IMR-90 (cell line): ENCODE measurements around the gene IL18BP. TPM values are rescaled to one million over a fixed set of nuclear protein-coding genes. Genes with fewer than 3 reads are reported as not detected.

Source experiments
- ATAC-seq: fragments of 200-7000 bp; cut with Tn5 transposase; 2 replicates; pipeline ENCODE4 v1.9.1; 2020; ENCODE audit warnings: low read depth, mild to moderate bottlenecking, moderate library complexity
- BruUV-seq: library from RNA; stranded (reverse); fragments of 400-500 nt; replicated peaks from 2 replicates; lab custom pipeline; 2021; lab: Mats Ljungman, UMichigan
- CTCF ChIA-PET: fragments of 300-600 bp; formaldehyde crosslinking; extraction: SDS; loops from one replicate; lab custom pipeline; 2021; ENCODE audit warnings: antibody characterized with exemption; lab: Yijun Ruan, JAX
- POLR2A ChIA-PET: fragments of 300-600 bp; sonication (Branson Sonifier 250); formaldehyde crosslinking; loops from one replicate; lab custom pipeline; 2022; ENCODE audit warnings: antibody characterized with exemption; ENCODE audit not compliant: unreplicated experiment; lab: Charles Lee
- DNase-seq: peaks from one replicate; pipeline ENCODE4 v3.0.0; 2013
- H2AFZ ChIP-seq: replicated peaks from 2 replicates; pipeline ENCODE3; 2013; ENCODE audit warnings: low read length, mild to moderate bottlenecking; ENCODE audit not compliant: poor library complexity
- H2AK5ac ChIP-seq: 2 replicates; pipeline ENCODE4 v1.6.1; 2013; ENCODE audit warnings: low read depth, low read length, inconsistent platforms
- H2AK9ac ChIP-seq: replicated peaks from 2 replicates; pipeline ENCODE3; 2013; ENCODE audit warnings: mild to moderate bottlenecking, low read depth, low read length, moderate library complexity; ENCODE audit not compliant: poor library complexity
- H2BK120ac ChIP-seq: 2 replicates; pipeline ENCODE4 v1.6.1; 2013; ENCODE audit warnings: low read depth, low read length, inconsistent platforms
- H2BK15ac ChIP-seq: 3 replicates; pipeline ENCODE4 v1.6.1; 2013; ENCODE audit warnings: low read depth, low read length, inconsistent platforms
- H2BK20ac ChIP-seq: 2 replicates; pipeline ENCODE4 v1.6.1; 2013; ENCODE audit warnings: low read depth, mild to moderate bottlenecking, inconsistent platforms, low read length, moderate library complexity
- H2BK5ac ChIP-seq: 2 replicates; pipeline ENCODE4 v1.6.1; 2013; ENCODE audit warnings: mild to moderate bottlenecking, low read depth, low read length, inconsistent platforms; ENCODE audit not compliant: poor library complexity, severe bottlenecking
- H3K14ac ChIP-seq: replicated peaks from 2 replicates; pipeline ENCODE4 v1.6.1; 2013; ENCODE audit warnings: low read depth, low read length, inconsistent platforms
- H3K18ac ChIP-seq: 2 replicates; pipeline ENCODE4 v1.6.1; 2013; ENCODE audit warnings: low read depth, low read length, control low read depth
- H3K23ac ChIP-seq: 2 replicates; pipeline ENCODE4 v1.6.1; 2013; ENCODE audit warnings: low read depth, low read length, inconsistent platforms
- H3K27ac ChIP-seq: 2 replicates; pipeline ENCODE4 v1.5.1; 2013; ENCODE audit warnings: mild to moderate bottlenecking, control low read depth, low read length; ENCODE audit not compliant: insufficient read depth
- H3K27me3 ChIP-seq: 2 replicates; pipeline ENCODE4 v1.6.1; 2013; ENCODE audit warnings: low read length; ENCODE audit not compliant: control insufficient read depth, insufficient read depth
- H3K36me3 ChIP-seq: 2 replicates; pipeline ENCODE4 v1.6.1; 2013; ENCODE audit warnings: low read length, mixed read lengths; ENCODE audit not compliant: control insufficient read depth, insufficient read depth
- H3K4ac ChIP-seq: 2 replicates; pipeline ENCODE4 v1.6.1; 2013; ENCODE audit warnings: low read depth, low read length, inconsistent platforms
- H3K4me1 ChIP-seq: 2 replicates; pipeline ENCODE4 v1.6.1; 2013; ENCODE audit warnings: low read length, mixed read lengths; ENCODE audit not compliant: control insufficient read depth, insufficient read depth
- H3K4me2 ChIP-seq: 2 replicates; pipeline ENCODE4 v1.6.1; 2013; ENCODE audit warnings: low read depth, mild to moderate bottlenecking, control low read depth, low read length, moderate library complexity
- H3K4me3 ChIP-seq: 2 replicates; pipeline ENCODE4 v1.5.1; 2013; ENCODE audit warnings: low read depth, mild to moderate bottlenecking, control low read depth, low read length, moderate library complexity; ENCODE audit not compliant: insufficient read depth
- H3K56ac ChIP-seq: 2 replicates; pipeline ENCODE4 v1.6.1; 2013; ENCODE audit warnings: low read length, inconsistent platforms; ENCODE audit not compliant: insufficient read depth; ENCODE audit errors: extremely low read depth
- H3K79me1 ChIP-seq, 2 experiments: 2 replicates each; pipeline ENCODE4 v1.6.1; 2013; ENCODE audit warnings: low read length in 2 of 2, inconsistent platforms in 1 of 2, low read depth in 1 of 2
- H3K9ac ChIP-seq: 2 replicates; pipeline ENCODE4 v1.6.1; 2013; ENCODE audit warnings: low read depth, low read length, control low read depth
- H3K9me1 ChIP-seq: 2 replicates; pipeline ENCODE4 v1.6.1; 2013; ENCODE audit warnings: low read length, inconsistent platforms; ENCODE audit not compliant: insufficient read depth
- H3K9me3 ChIP-seq: 2 replicates; pipeline ENCODE4 v1.6.1; 2013; ENCODE audit warnings: low read length; ENCODE audit not compliant: control insufficient read depth, insufficient read depth
- H4K20me1 ChIP-seq: 2 replicates; pipeline ENCODE4 v1.6.1; 2013; ENCODE audit warnings: low read length, inconsistent platforms; ENCODE audit not compliant: insufficient read depth
- H4K5ac ChIP-seq: 2 replicates; pipeline ENCODE4 v1.6.1; 2013; ENCODE audit warnings: mild to moderate bottlenecking, low read depth, low read length, control low read depth
- H4K8ac ChIP-seq, 2 experiments: 2 replicates each; pipeline ENCODE4 v1.6.1; 2013; ENCODE audit warnings: low read depth in 2 of 2, low read length in 2 of 2, control low read depth in 1 of 2, inconsistent platforms in 1 of 2
- H4K91ac ChIP-seq: 2 replicates; pipeline ENCODE4 v1.6.1; 2013; ENCODE audit warnings: low read depth, low read length, inconsistent platforms; ENCODE audit not compliant: insufficient read depth
- BHLHE40 ChIP-seq: fragments of 150-350 bp; IDR thresholded peaks from 2 replicates; pipeline ENCODE4 v1.6.1; 2016; ENCODE audit warnings: mild to moderate bottlenecking, low read depth, low read length
- CEBPB ChIP-seq: IDR thresholded peaks from 2 replicates; pipeline ENCODE4 v1.6.1; 2012; ENCODE audit warnings: low read depth, low read length, improper control_type of control experiment
- CHD1 ChIP-seq: IDR thresholded peaks from 2 replicates; pipeline ENCODE4 v1.6.1; 2012; ENCODE audit warnings: low read depth, low read length, improper control_type of control experiment
- CTCF ChIP-seq: conservative IDR thresholded peaks from 2 replicates; pipeline ENCODE4 v1.5.1; 2012; ENCODE audit warnings: mild to moderate bottlenecking, low read depth, low read length, improper control_type of control experiment
- ELK1 ChIP-seq: fragments of 150-350 bp; IDR thresholded peaks from 2 replicates; pipeline ENCODE4 v1.6.1; 2016; ENCODE audit warnings: low read depth, mild to moderate bottlenecking, low read length, moderate library complexity, borderline replicate concordance
- FOS ChIP-seq: fragments of 150-350 bp; IDR thresholded peaks from 2 replicates; pipeline ENCODE4 v1.6.1; 2016; ENCODE audit warnings: low read depth, low read length
- MAFK ChIP-seq: IDR thresholded peaks from 2 replicates; pipeline ENCODE4 v1.6.1; 2012; ENCODE audit warnings: low read depth, low read length, improper control_type of control experiment
- MAZ ChIP-seq: IDR thresholded peaks from 2 replicates; pipeline ENCODE4 v1.6.1; 2012; ENCODE audit warnings: low read depth, mild to moderate bottlenecking, low read length, improper control_type of control experiment, moderate library complexity, borderline replicate concordance
- MXI1 ChIP-seq: IDR thresholded peaks from 2 replicates; pipeline ENCODE4 v1.6.1; 2012; ENCODE audit warnings: low read depth, mild to moderate bottlenecking, low read length, moderate library complexity, borderline replicate concordance
- NFE2L2 ChIP-seq: fragments of 150-350 bp; IDR thresholded peaks from 2 replicates; pipeline ENCODE4 v1.6.1; 2016; ENCODE audit warnings: low read depth, mild to moderate bottlenecking, low read length
- POLR2A ChIP-seq: IDR thresholded peaks from 2 replicates; pipeline ENCODE4 v1.6.1; 2012; ENCODE audit warnings: mild to moderate bottlenecking, low read depth, low read length
- RAD21 ChIP-seq: IDR thresholded peaks from 2 replicates; pipeline ENCODE4 v1.6.1; 2012; ENCODE audit warnings: low read length, improper control_type of control experiment
- RCOR1 ChIP-seq: IDR thresholded peaks from 2 replicates; pipeline ENCODE4 v1.6.1; 2012; ENCODE audit warnings: mild to moderate bottlenecking, low read length, improper control_type of control experiment; ENCODE audit not compliant: insufficient replicate concordance
- RFX5 ChIP-seq: IDR thresholded peaks from 2 replicates; pipeline ENCODE4 v1.8.0; 2012; ENCODE audit warnings: low read depth, mild to moderate bottlenecking, low read length, moderate library complexity
- SMC3 ChIP-seq: fragments of 150-350 bp; IDR thresholded peaks from 2 replicates; pipeline ENCODE4 v1.6.1; 2016; ENCODE audit warnings: low read depth, mild to moderate bottlenecking, antibody characterized with exemption, low read length, moderate library complexity
- USF2 ChIP-seq: fragments of 150-350 bp; IDR thresholded peaks from 2 replicates; pipeline ENCODE4 v1.6.1; 2017; ENCODE audit warnings: mild to moderate bottlenecking, antibody characterized with exemption, low read length, low read depth
- WGBS, 2 experiments: methylation state at CpG; one replicate each; pipeline versions ENCODE4 v1.1.5 to v1.1.7; 2013; ENCODE audit warnings: missing lambda C conversion rate in 2 of 2; ENCODE audit not compliant: insufficient read length in 1 of 2; ENCODE audit errors: extremely low coverage in 2 of 2; 5-methylcytosine and 5-hydroxymethylcytosine counted together
- dilution Hi-C: fragments of 300-500 bp; cut with HindIII; formaldehyde crosslinking; loops from one replicate; pipeline ENCODE4 v1.14.3; 2018; ENCODE audit warnings: low sequenced_read_pairs; ENCODE audit not compliant: unreplicated experiment
- in situ Hi-C: fragments of 300-500 bp; cut with MboI; formaldehyde crosslinking; loops from 3 replicates; pipeline ENCODE4 v1.14.3; 2019; ENCODE audit warnings: low sequenced_read_pairs, inconsistent platforms, mixed read lengths
- intact Hi-C: fragments of 100-400 bp; cut with micrococcal nuclease; formaldehyde crosslinking; loops from 2 replicates; pipeline ENCODE4 v1.10.0; 2022
- polyA plus RNA-seq, 3 experiments: library from polyadenylated mRNA; depleted of rRNA; stranded (reverse); fragments of >200 nt; gene quantifications; 2 replicates each; pipeline ENCODE4 v1.2.3, GENCODE V29; 2012; ENCODE audit warnings: low replicate concordance in 1 of 3
- total RNA-seq: library from RNA; depleted of rRNA; stranded (reverse); fragments of >200 nt; gene quantifications from 2 replicates; pipeline ENCODE4 v1.2.3, GENCODE V29; 2012

The IL18BP gene
- total and polyA plus RNA-seq, 2 of the 4 experiments (the other 2 are of a cell fraction) = 0.90 to 3.2 TPM

- no peak overlapping the region for H3K27ac ChIP-seq
- dilution Hi-C loops = no loop called here
- no peak overlapping the region for H3K4ac ChIP-seq
- no peak overlapping the region for H3K23ac ChIP-seq
- H2AK9ac ChIP-seq = no peak overlapping the region
- peaks cover 8 to 30% of the 10 kb centered on the region in 2 experiments; a peak in 3 of 4 replicates for H3K79me1 ChIP-seq
- 0 out of 2 replicates have a peak, but pooled peaks cover 2% of the 10 kb centered on the region for H3K4me1 ChIP-seq
- BruUV-seq = no TSS peak
- peaks cover 11% of the 10 kb centered on the region; the same call in 1 of the 2 replicates for H4K20me1 ChIP-seq
- no peaks in the 10 kb centered on the region for H3K9me3 ChIP-seq
- H4K5ac ChIP-seq = no peak overlapping the region
- H3K9ac ChIP-seq = no peak overlapping the region
- ATAC-seq = no peak
- DNase-seq = no peak
- H2AFZ ChIP-seq = no peak overlapping the region
- H3K56ac ChIP-seq = no peak overlapping the region
- H4K8ac ChIP-seq = no peak overlapping the region
- H2AK5ac ChIP-seq = no peak overlapping the region
- no peaks in the 10 kb centered on the region for H3K36me3 ChIP-seq
- CTCF ChIA-PET = interaction anchor here (0.6 to 1.5 kb wide), 9 partner anchors 9 to 454 kb away, joined by 3 to 6 read pairs (median 4); no protein-coding TSS in a partner anchor
- H3K14ac ChIP-seq = no peak overlapping the region
- no CpG with 5 or more reads among the region's 1 CpG for WGBS, 2 experiments
- H4K91ac ChIP-seq = no peak overlapping the region
- no peak overlapping the region for H3K18ac ChIP-seq
- no peaks in the 10 kb centered on the region for H3K9me1 ChIP-seq
- in situ Hi-C loops = no loop called here
- H3K4me3 ChIP-seq = no peak overlapping the region
- POLR2A ChIA-PET = no interaction called here
- no peaks in the 10 kb centered on the region for H3K27me3 ChIP-seq
- H2BK5ac ChIP-seq = no peak overlapping the region
- TF ChIP-seq MAZ (no peak), RFX5 (no peak), RAD21 (no peak), CHD1 (no peak), FOS (no peak), SMC3 (no peak), CTCF (no peak), RCOR1 (no peak), BHLHE40 (no peak), ELK1 (no peak), MAFK (no peak), NFE2L2 (no peak), CEBPB (no peak), MXI1 (no peak), POLR2A (no peak), USF2 (no peak)
- no peak overlapping the region for H2BK20ac ChIP-seq
- no peak overlapping the region for H2BK120ac ChIP-seq
- H2BK15ac ChIP-seq = no peak overlapping the region
- intact Hi-C loops = no loop called here
- H3K4me2 ChIP-seq = no peak overlapping the region
Measured at GRCh38 chr11:71977090-71977489, 21.6 kb upstream of the IL18BP start.
